SJSA1 (cell line): ENCODE results near the gene SETD3. TPM values are rescaled to one million over a fixed set of nuclear protein-coding genes. Genes with fewer than 3 reads are reported as not detected.

Experiments used
- DNase-seq, 2 experiments: peaks; one replicate each; pipeline ENCODE4 v3.0.0-alpha.2; 2015 to 2020; ENCODE audit warnings: low spot score in 2 of 2, low read depth in 1 of 2
- H3K27ac ChIP-seq: fragments of 250-450 bp; sonication (Bioruptor Pico); 2 replicates; pipeline ENCODE4 v1.5.1; 2020; ENCODE audit warnings: mild to moderate bottlenecking, moderate library complexity
- H3K27me3 ChIP-seq: fragments of 250-450 bp; sonication (Bioruptor Pico); replicated peaks from 2 replicates; pipeline ENCODE4 v1.5.1; 2020; ENCODE audit warnings: mild to moderate bottlenecking, moderate library complexity
- H3K36me3 ChIP-seq: fragments of 250-450 bp; sonication (Bioruptor Pico); 2 replicates; pipeline ENCODE4 v1.5.1; 2020; ENCODE audit warnings: mild to moderate bottlenecking
- H3K4me1 ChIP-seq: fragments of 250-450 bp; sonication (Bioruptor Pico); replicated peaks from 2 replicates; pipeline ENCODE4 v1.6.1; 2021; ENCODE audit warnings: mild to moderate bottlenecking
- H3K4me3 ChIP-seq: fragments of 250-450 bp; sonication (Bioruptor Pico); 2 replicates; pipeline ENCODE4 v1.5.1; 2020; ENCODE audit warnings: mild to moderate bottlenecking
- H3K9me3 ChIP-seq: fragments of 250-450 bp; sonication (Bioruptor Pico); replicated peaks from 2 replicates; pipeline ENCODE4 v1.5.1; 2020; ENCODE audit warnings: mild to moderate bottlenecking
- total RNA-seq: library from RNA; depleted of rRNA; stranded (reverse); fragments of >200 nt; shearing (Covaris generic); gene quantifications from 2 replicates; pipeline ENCODE4 v1.2.3, GENCODE V29; 2014

The SETD3 gene
- total RNA-seq, 1 experiment from 2014 or later = 71.0 TPM

- Histone ChIP-seq H3K4me1 (peaks cover 14% of the 10 kb centered on the region), H3K27ac (no peak overlapping the region), H3K27me3 (no peaks in the 10 kb centered on the region), H3K36me3 (peaks cover 74% of the 10 kb centered on the region), H3K4me3 (no peak overlapping the region), H3K9me3 (no peaks in the 10 kb centered on the region)
- DNase-seq = no peak
Measured at GRCh38 chr14:99512571-99513182, 32.0 kb upstream of the SETD3 start.

- H3K27ac ChIP-seq = no peak overlapping the region
- no peaks in the 10 kb centered on the region for H3K9me3 ChIP-seq
- H3K36me3 ChIP-seq = peaks cover 80% of the 10 kb centered on the region
- H3K4me3 ChIP-seq = no peak overlapping the region
- DNase-seq = no peak
- peaks cover 14% of the 10 kb centered on the region for H3K4me1 ChIP-seq
- H3K27me3 ChIP-seq = no peaks in the 10 kb centered on the region
Measured at GRCh38 chr14:99512110-99512449, 31.4 kb upstream of the SETD3 start.

GRCh38 chr14:99511421-99512109 is 30.9 kb upstream of the SETD3 start:
- DNase-seq = peak; percentile 63 to 66
- Histone ChIP-seq H3K36me3 (peaks cover 80% of the 10 kb centered on the region), H3K27ac (peak overlapping the region; percentile 34; the same call in 1 of the 2 replicates)

GRCh38 chr14:99510556-99511139 is 30.0 kb upstream of the SETD3 start:
- Histone ChIP-seq H3K4me3 (no peak overlapping the region), H3K27me3 (no peaks in the 10 kb centered on the region), H3K36me3 (peaks cover 86% of the 10 kb centered on the region), H3K4me1 (peaks cover 14% of the 10 kb centered on the region), H3K27ac (peak overlapping the region; percentile 29; the same call in 1 of the 2 replicates), H3K9me3 (no peaks in the 10 kb centered on the region)
- DNase-seq = no peak

More at GRCh38 chr14:99511421-99512109, 30.9 kb upstream of the SETD3 start:
- Histone ChIP-seq H3K9me3 (no peaks in the 10 kb centered on the region), H3K27me3 (no peaks in the 10 kb centered on the region), H3K4me1 (peaks cover 14% of the 10 kb centered on the region), H3K4me3 (no peak overlapping the region)

- H3K27ac ChIP-seq = no peak overlapping the region
- peak in 1 of 2 experiments; percentile 32 for DNase-seq
- H3K4me3 ChIP-seq = no peak overlapping the region
- peaks cover 87% of the 10 kb centered on the region for H3K36me3 ChIP-seq
- no peaks in the 10 kb centered on the region for H3K9me3 ChIP-seq
- peaks cover 14% of the 10 kb centered on the region for H3K4me1 ChIP-seq
- no peaks in the 10 kb centered on the region for H3K27me3 ChIP-seq
Measured at GRCh38 chr14:99509871-99510555, 29.4 kb upstream of the SETD3 start.

DNA sequence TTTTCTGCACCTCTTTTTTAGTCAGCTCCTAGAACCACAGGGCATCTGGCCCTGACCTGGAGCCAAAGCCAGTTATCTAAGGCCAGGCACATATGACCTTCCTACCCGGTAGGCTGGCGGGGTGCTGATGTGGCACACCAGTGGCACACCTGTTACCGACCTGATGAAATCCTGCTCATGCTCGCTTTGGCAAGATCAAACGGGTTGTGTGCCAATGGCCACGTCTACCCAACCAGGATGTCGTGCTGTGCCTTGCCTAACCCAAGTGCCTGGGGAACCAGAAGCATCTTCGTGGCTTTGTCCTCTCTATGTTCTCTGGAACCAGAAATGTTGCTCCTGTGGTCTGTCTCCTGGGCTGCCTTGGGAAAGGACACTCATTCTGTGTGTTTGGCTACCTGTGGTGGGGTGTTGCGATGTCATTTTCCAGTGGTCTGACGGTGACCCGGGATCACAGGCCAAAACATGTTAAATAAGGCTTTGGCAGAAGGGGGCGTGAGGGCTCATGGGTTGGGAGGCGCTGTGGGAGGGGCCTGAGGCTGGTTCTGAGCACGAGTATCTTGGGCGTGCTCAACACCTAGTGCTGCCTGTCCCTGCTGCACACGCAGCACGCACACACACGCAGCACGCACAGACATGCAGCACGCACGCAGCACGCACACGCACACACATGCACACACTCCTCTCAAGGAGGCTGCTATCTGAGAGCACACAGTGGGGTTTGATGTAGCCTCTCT is 28.4 kb upstream of the SETD3 start:
- H3K9me3 ChIP-seq = no peaks in the 10 kb centered on the region
- peaks cover 86% of the 10 kb centered on the region for H3K36me3 ChIP-seq

GRCh38 chr14:99507860-99508640 is 27.4 kb upstream of the SETD3 start:
- Histone ChIP-seq H3K27ac (no peak overlapping the region), H3K36me3 (peaks cover 86% of the 10 kb centered on the region), H3K27me3 (no peaks in the 10 kb centered on the region), H3K4me1 (peaks cover 14% of the 10 kb centered on the region), H3K9me3 (no peaks in the 10 kb centered on the region), H3K4me3 (no peak overlapping the region)
- no peak for DNase-seq

More for the DNA sequence above, 28.4 kb upstream of the SETD3 start:
- DNase-seq = peak in 1 of 2 experiments; percentile 33
- H3K27ac ChIP-seq = no peak overlapping the region
- H3K4me3 ChIP-seq = no peak overlapping the region
- no peaks in the 10 kb centered on the region for H3K27me3 ChIP-seq
- H3K4me1 ChIP-seq = peaks cover 14% of the 10 kb centered on the region

DNA sequence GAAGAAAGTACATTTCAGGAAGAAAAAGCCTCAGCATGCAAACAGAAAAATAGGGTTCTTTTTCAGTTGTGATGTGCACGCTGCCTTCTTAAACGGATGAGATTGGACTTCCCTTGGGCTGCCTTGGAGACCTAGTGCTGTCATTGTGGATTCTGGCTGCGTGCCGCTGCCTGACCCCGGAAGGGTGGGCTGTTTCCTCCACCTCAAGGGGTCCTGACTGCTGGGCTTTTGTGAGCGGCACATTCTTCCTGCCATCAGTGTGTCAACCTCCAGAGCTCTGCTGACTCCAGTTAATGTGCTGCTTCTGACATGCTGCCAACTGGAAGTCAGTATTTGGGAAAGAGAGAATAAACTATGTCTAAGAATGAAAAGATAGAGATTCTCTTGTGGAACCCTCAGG is 25.6 kb upstream of the SETD3 start:
- no peak overlapping the region for H3K27ac ChIP-seq
- H3K4me1 ChIP-seq = peaks cover 7% of the 10 kb centered on the region
- DNase-seq = no peak
- H3K27me3 ChIP-seq = no peaks in the 10 kb centered on the region
- no peaks in the 10 kb centered on the region for H3K9me3 ChIP-seq
- peaks cover 90% of the 10 kb centered on the region for H3K36me3 ChIP-seq
- H3K4me3 ChIP-seq = no peak overlapping the region

GRCh38 chr14:99505089-99505488 is 24.4 kb upstream of the SETD3 start:
- Histone ChIP-seq H3K9me3 (no peaks in the 10 kb centered on the region), H3K4me1 (no peaks in the 10 kb centered on the region), H3K4me3 (no peak overlapping the region), H3K36me3 (peaks cover 95% of the 10 kb centered on the region), H3K27me3 (no peaks in the 10 kb centered on the region), H3K27ac (no peak overlapping the region)
- no peak for DNase-seq

- Histone ChIP-seq H3K36me3 (peaks cover 91% of the 10 kb centered on the region), H3K4me1 (no peaks in the 10 kb centered on the region), H3K4me3 (no peak overlapping the region), H3K9me3 (no peaks in the 10 kb centered on the region), H3K27ac (no peak overlapping the region), H3K27me3 (no peaks in the 10 kb centered on the region)
- DNase-seq = no peak
Measured at GRCh38 chr14:99503848-99504453, 23.3 kb upstream of the SETD3 start.

DNA sequence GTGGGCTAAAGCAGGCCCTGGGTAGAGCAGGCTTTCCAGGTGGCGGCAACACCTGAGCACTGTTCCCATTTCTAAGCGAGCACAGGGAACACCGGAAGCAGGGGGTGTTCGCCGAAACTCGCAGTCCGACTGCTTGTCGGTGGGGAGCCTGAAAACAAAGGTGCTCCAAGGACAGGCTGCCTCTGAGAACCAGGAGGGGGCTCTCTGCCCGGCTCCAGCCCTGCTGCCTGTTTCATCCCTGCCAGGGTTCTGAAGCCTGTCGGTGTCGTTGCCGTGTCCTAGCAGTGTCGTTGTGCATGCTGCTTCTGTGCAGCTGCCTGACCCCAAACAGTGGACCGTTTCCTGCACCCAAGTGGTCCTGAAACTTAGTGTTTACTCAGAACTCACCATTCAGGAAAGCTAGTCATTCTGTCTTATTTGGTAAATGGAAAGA is 22.3 kb upstream of the SETD3 start:
- H3K27me3 ChIP-seq = no peaks in the 10 kb centered on the region
- no peaks in the 10 kb centered on the region for H3K9me3 ChIP-seq
- peaks cover 89% of the 10 kb centered on the region for H3K36me3 ChIP-seq
- no peak overlapping the region for H3K27ac ChIP-seq
- no peak overlapping the region for H3K4me3 ChIP-seq
- no peaks in the 10 kb centered on the region for H3K4me1 ChIP-seq
- DNase-seq = no peak

DNA sequence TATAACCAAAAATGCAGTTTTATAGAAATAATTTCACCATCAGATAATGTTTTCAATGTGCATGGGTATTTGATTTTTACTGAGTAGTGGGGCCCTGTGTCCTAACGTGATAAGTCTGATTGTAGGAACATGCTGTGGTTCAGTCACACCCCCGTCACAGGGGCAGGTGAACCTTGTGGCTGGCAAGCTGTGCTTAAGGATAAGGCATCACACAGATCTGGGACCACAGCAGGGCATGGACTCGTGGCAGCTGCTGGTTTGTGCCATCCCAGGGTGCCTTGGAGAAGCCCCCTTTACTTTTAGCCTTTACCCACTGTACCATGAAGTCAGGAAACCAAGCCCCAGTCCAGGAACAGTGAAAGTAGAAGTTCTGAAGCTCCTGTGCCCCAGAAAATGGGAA is 17.2 kb upstream of the SETD3 start:
- H3K36me3 ChIP-seq = peaks cover 82% of the 10 kb centered on the region
- DNase-seq = no peak
- no peak overlapping the region for H3K4me3 ChIP-seq

More for the DNA sequence above, 17.2 kb upstream of the SETD3 start:
- H3K27ac ChIP-seq = no peak overlapping the region
- no peaks in the 10 kb centered on the region for H3K9me3 ChIP-seq
- H3K27me3 ChIP-seq = no peaks in the 10 kb centered on the region
- H3K4me1 ChIP-seq = no peaks in the 10 kb centered on the region
